Upper lobe of left lung (tissue), 6 donors: ENCODE measurements around the gene THRAP3. TPM values are rescaled to one million over a fixed set of nuclear protein-coding genes. Genes with fewer than 3 reads are reported as not detected.

Experiments
- ATAC-seq, 2 donors: fragments of 200-7000 bp; cut with Tn5 transposase; one replicate each; pipeline ENCODE4 v1.9.1; 2022; ENCODE audit warnings: mild to moderate bottlenecking in 2 of 2, moderate library complexity in 2 of 2; ENCODE audit not compliant: low FRiP score in 2 of 2
- DNase-seq, 2 donors: peaks; one replicate each; pipeline ENCODE4 v3.0.0-alpha.2; 2019 to 2020
- H3K27ac ChIP-seq, 4 donors: fragments of 200-600 bp; sonication (generic); one replicate each; pipeline ENCODE4 v1.5.1; 2016 to 2019
- H3K27me3 ChIP-seq, 4 donors: fragments of 200-600 bp; sonication (generic); one replicate each; pipeline ENCODE4 v1.5.1; 2017 to 2019
- H3K36me3 ChIP-seq, 4 donors: fragments of 200-600 bp; sonication (generic); one replicate each; pipeline ENCODE4 v1.5.1; 2016 to 2019
- H3K4me1 ChIP-seq, 4 donors: fragments of 200-600 bp; sonication (generic); one replicate each; pipeline ENCODE4 v1.5.1; 2018 to 2019
- H3K4me3 ChIP-seq, 4 donors: fragments of 200-600 bp; sonication (generic); one replicate each; pipeline ENCODE4 v1.5.1; 2017 to 2019; ENCODE audit warnings: mild to moderate bottlenecking in 2 of 4, moderate library complexity in 1 of 4
- H3K9me3 ChIP-seq, 4 donors: fragments of 200-600 bp; sonication (generic); one replicate each; pipeline ENCODE4 v1.5.1; 2018 to 2019
- CTCF ChIP-seq, 6 experiments: fragments of 450-650 bp in 4 of 6; fragments of 200-600 bp in 2 of 6; sonication (generic) in 2 of 6; IDR thresholded peaks; one replicate each; pipeline ENCODE4 v1.5.1; 2016 to 2019; ENCODE audit warnings: antibody characterized with exemption in 6 of 6
- EP300 ChIP-seq, 4 donors: sonication (generic); formaldehyde crosslinking; IDR thresholded peaks; one replicate each; pipeline ENCODE4 v1.5.1; 2017; ENCODE audit warnings: antibody characterized with exemption in 4 of 4, control low read depth in 2 of 4
- POLR2A ChIP-seq, 4 donors: fragments of 450-650 bp; IDR thresholded peaks; one replicate each; pipeline ENCODE4 v1.5.1; 2016 to 2017; ENCODE audit warnings: antibody characterized with exemption in 4 of 4, mild to moderate bottlenecking in 2 of 4
- POLR2AphosphoS5 ChIP-seq, 2 donors: sonication (generic); formaldehyde crosslinking; IDR thresholded peaks; one replicate each; pipeline ENCODE4 v1.5.1; 2017; ENCODE audit warnings: antibody characterized with exemption in 2 of 2
- WGBS, 2 donors: methylation state at CpG; one replicate each; pipeline ENCODE4 v1.1.5; 2017 to 2018; 5-methylcytosine and 5-hydroxymethylcytosine counted together
- total RNA-seq, 6 donors: library from RNA; depleted of rRNA in 4 of 6; stranded (reverse); fragments of >200 nt in 4 of 6; gene quantifications; one replicate each; pipeline versions ENCODE4 v1.1.0 to v1.2.1, GENCODE V29; 2016 to 2021
- donor health status: DM: no; HTN: no; CAD: no; lungs with moderate emphysema.
- donor health status: DM: no; HTN: yes; CAD: no; lungs with severe emphysema.

Gene THRAP3
- total RNA-seq, 6 donors from 2014 or later: 55.0 to 91.1 (median 84.0) TPM

DNA sequence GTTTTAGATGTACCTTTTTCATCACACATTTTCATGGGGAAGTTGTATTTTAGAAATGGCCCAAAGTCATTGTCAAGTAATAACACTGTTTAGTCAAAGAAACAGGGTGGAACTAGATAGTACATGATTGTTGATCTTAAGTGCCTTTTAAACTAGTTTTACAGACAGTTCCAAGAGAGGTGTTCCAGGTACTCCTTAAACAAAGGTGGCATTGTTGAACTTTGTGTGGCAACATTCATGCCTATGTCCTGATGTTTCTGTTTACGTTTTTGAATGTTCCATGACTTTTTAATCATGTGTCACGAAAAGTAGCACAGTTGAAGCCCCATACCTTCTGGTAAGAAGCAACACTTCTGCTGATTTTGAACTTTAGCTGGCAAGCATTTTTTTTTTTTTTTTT lies 72.8 kb downstream of the THRAP3 start:
- ATAC-seq: no peak
- TF ChIP-seq CTCF (IDR thresholded peaks at IDR 0.05): no peak
- TF ChIP-seq POLR2A (IDR thresholded peaks at IDR 0.05): no peak
- Histone ChIP-seq H3K9me3 (no peaks in the 10 kb centered on the region), H3K27me3 (no peaks in the 10 kb centered on the region), H3K4me3 (no peak overlapping the region), H3K36me3 (peaks cover 24 to 92% (median 63%) of the 10 kb centered on the region in 4 donors), H3K27ac (peak overlapping the region in 1 of 4 donors; percentile 29), H3K4me1 (peaks cover 7 to 17% (median 11%) of the 10 kb centered on the region in 4 donors)
- DNase-seq: no peak
- WGBS, 2 donors: 83 to 89% methylated on average over 2 of the region's 2 CpGs

DNA sequence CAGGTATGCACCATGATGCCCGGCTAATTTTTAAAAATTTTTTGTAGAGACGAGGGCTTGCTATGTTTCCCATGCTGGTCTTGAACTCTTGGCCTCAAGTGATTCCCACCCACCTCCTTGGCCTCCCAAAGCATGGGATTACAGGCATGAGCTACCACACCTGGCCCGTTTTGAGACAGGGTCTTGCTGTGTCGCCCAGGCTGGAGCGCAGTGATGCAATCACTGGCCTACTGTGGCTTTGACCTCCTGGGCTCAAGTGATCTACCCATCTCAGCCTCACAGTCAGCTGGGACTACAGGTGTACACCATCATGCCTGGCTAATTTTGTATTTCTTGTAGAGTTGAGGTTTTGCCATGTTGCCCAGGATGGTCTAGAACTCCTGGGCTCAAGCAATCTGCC lies 74.4 kb downstream of the THRAP3 start:
- peaks cover 20 to 93% (median 64%) of the 10 kb centered on the region in 4 donors for H3K36me3 ChIP-seq
- H3K27me3 ChIP-seq: no peaks in the 10 kb centered on the region
- ATAC-seq (no peak), DNase-seq (no peak)
- 87 to 96% methylated on average over 5 of the region's 5 CpGs for WGBS, 2 donors
- H3K9me3 ChIP-seq: no peaks in the 10 kb centered on the region
- H3K4me3 ChIP-seq: no peak overlapping the region
- no peak for TF ChIP-seq CTCF (IDR thresholded peaks at IDR 0.05)
- no peak for TF ChIP-seq POLR2AphosphoS5 (IDR thresholded peaks at IDR 0.05)
- TF ChIP-seq EP300 (IDR thresholded peaks at IDR 0.05): no peak
- TF ChIP-seq POLR2A (IDR thresholded peaks at IDR 0.05): no peak
- H3K4me1 ChIP-seq: peaks cover 7 to 17% (median 11%) of the 10 kb centered on the region in 4 donors
- no peak overlapping the region for H3K27ac ChIP-seq

DNA sequence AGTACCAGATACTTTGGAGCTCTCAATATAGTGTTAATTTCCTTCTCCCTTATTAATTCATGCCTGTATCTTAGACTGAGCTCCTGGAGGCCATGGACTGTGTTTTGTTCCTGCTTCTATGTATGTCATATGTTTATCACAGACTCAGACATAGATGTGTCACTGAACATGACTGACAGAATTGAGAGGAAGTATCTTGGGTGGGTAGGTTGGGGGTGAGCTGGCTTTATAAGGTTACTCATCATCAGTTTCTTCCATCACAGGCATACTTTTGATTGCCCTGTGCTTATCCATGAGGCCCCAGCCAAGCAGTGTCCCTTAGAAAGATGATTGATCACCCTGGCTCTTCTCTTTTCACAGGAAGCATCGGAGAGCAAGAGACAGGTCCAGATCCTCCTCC lies 76.3 kb downstream of the THRAP3 start:
- Histone ChIP-seq H3K27ac (peak overlapping the region in 3 of 4 donors; percentile 32 to 67 (median 47)), H3K36me3 (peaks cover 15 to 90% (median 59%) of the 10 kb centered on the region in 4 donors), H3K4me3 (no peak overlapping the region), H3K9me3 (no peaks in the 10 kb centered on the region), H3K27me3 (no peaks in the 10 kb centered on the region), H3K4me1 (peaks cover 7 to 21% (median 15%) of the 10 kb centered on the region in 4 donors)
- ATAC-seq (peak; percentile 15 to 48), DNase-seq (no peak)
- TF ChIP-seq POLR2AphosphoS5 (IDR thresholded peaks at IDR 0.05) (no peak), POLR2A (IDR thresholded peaks at IDR 0.05) (no peak), CTCF (IDR thresholded peaks at IDR 0.05) (no peak), EP300 (IDR thresholded peaks at IDR 0.05) (no peak)
- WGBS, 2 donors: 73 to 100% methylated on average over 1 of the region's 1 CpG

GRCh38 chr1:36301220-36301619 lies 77.0 kb downstream of the THRAP3 start:
- peak overlapping the region in 3 of 4 donors; percentile 18 to 47 (median 31) for H3K27ac ChIP-seq
- DNase-seq (no peak), ATAC-seq (no peak)
- H3K4me1 ChIP-seq: peaks cover 14 to 28% (median 22%) of the 10 kb centered on the region in 4 donors
- no peaks in the 10 kb centered on the region for H3K9me3 ChIP-seq
- peaks cover 15 to 83% (median 58%) of the 10 kb centered on the region in 4 donors for H3K36me3 ChIP-seq
- 67 to 84% methylated on average over 1 of the region's 1 CpG for WGBS, 2 donors
- no peak overlapping the region for H3K4me3 ChIP-seq
- TF ChIP-seq CTCF (IDR thresholded peaks at IDR 0.05) (no peak), POLR2A (IDR thresholded peaks at IDR 0.05) (no peak)
- no peaks in the 10 kb centered on the region for H3K27me3 ChIP-seq

DNA sequence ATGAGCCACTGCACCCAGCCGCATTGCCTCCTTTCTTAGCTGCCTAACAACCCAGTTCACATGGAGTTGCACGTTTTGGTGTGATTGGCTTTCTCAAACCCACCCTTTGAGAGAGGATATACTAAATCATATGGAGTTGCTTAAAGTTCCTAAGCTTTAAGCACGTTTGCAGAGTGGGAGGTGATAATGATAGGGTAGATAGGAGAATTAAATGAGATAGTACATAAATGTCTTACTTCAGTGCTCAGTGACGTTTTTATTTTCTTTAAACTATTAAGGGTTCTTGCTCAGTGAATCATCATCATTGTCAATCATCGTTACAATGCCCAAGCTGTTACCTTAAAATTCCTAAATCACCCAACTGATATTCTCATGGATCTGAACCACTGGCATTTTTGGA lies 79.0 kb downstream of the THRAP3 start:
- Histone ChIP-seq H3K4me3 (no peak overlapping the region), H3K4me1 (peaks cover 20 to 40% (median 35%) of the 10 kb centered on the region in 4 donors), H3K27me3 (no peaks in the 10 kb centered on the region), H3K9me3 (no peaks in the 10 kb centered on the region), H3K27ac (no peak overlapping the region), H3K36me3 (peaks cover 15 to 63% (median 49%) of the 10 kb centered on the region in 4 donors)
- ATAC-seq: no peak
- no peak for DNase-seq
- TF ChIP-seq POLR2A (IDR thresholded peaks at IDR 0.05): no peak
- WGBS, 2 donors: 80 to 85% methylated on average over 5 of the region's 5 CpGs
